ENCODE results near the gene LENG8. TPM values are rescaled to one million over a fixed set of nuclear protein-coding genes. Genes with fewer than 3 reads are reported as not detected.

Gene LENG8
- total and polyA plus RNA-seq, 2 of the 4 experiments (the other 2 are of a cell fraction): 21.1 to 93.9 TPM

DNA sequence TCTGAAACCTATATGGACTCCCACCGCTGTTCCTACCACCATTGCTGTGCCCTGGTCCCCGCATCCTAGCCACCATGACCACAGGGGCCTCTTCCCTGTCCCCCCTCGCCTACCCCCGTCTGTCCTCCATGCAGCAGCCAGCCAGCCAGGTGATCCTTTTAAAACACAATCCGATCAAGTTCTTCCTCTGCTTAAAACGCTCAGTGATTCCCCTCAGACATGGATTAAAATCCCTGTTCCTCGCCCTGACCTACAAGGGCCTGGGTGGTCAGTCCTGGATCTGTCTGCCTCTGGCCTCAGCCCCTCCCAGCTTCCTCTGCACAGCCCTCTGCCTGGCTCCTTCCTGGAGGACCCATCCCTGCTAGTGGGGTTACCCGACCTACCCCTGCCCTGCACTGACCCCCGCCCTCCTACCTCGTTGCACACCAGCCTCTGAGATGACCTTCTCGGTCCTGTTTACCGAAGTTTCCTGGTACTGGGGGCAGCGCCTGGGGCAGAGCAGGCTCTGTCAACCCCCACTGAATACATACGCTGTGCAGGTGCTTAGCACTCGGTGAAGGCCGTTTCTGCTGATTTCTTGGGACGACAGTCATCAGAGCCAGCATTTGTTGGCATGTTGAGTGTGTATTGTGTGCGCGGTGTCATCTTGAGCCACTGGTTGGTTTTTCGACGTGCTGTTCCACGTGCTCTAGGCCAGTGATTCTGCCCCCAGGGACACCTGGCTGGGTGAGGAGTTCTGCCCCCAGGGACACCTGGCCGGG lies 14.7 kb upstream of the LENG8 start:
- H3K27ac ChIP-seq (ENCODE audit: insufficient read depth, low read length): no peak overlapping the region
- H3K4ac ChIP-seq (ENCODE audit: low read depth, low read length): no peak overlapping the region
- H3K27me3 ChIP-seq (ENCODE audit: control insufficient read depth, insufficient read depth, low read length): peaks cover 7% of the 10 kb centered on the region; the same call in 1 of the 2 replicates
- H3K9me3 ChIP-seq (ENCODE audit: control insufficient read depth, insufficient read depth, low read length): no peaks in the 10 kb centered on the region
- TF ChIP-seq RAD21 (IDR thresholded peaks at IDR 0.05; ENCODE audit: low read length) (no peak), RFX5 (IDR thresholded peaks at IDR 0.05; ENCODE audit: low read depth, low read length) (no peak), CHD1 (IDR thresholded peaks at IDR 0.05; ENCODE audit: low read depth, low read length) (no peak), MAFK (IDR thresholded peaks at IDR 0.05; ENCODE audit: low read depth, low read length) (no peak), POLR2A (IDR thresholded peaks at IDR 0.05; ENCODE audit: low read depth, low read length) (no peak), CEBPB (IDR thresholded peaks at IDR 0.05; ENCODE audit: low read depth, low read length) (no peak), BHLHE40 (IDR thresholded peaks at IDR 0.05; ENCODE audit: low read depth, low read length) (no peak), NFE2L2 (IDR thresholded peaks at IDR 0.05; ENCODE audit: low read depth, low read length) (no peak), FOS (IDR thresholded peaks at IDR 0.05; ENCODE audit: low read depth, low read length) (no peak), MXI1 (IDR thresholded peaks at IDR 0.05; ENCODE audit: borderline replicate concordance, low read depth, low read length) (no peak), RCOR1 (IDR thresholded peaks at IDR 0.05; ENCODE audit: insufficient replicate concordance, low read length) (no peak)
- TF ChIP-seq, protein P1, sequence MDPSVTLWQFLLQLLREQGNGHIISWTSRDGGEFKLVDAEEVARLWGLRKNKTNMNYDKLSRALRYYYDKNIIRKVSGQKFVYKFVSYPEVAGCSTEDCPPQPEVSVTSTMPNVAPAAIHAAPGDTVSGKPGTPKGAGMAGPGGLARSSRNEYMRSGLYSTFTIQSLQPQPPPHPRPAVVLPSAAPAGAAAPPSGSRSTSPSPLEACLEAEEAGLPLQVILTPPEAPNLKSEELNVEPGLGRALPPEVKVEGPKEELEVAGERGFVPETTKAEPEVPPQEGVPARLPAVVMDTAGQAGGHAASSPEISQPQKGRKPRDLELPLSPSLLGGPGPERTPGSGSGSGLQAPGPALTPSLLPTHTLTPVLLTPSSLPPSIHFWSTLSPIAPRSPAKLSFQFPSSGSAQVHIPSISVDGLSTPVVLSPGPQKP (IDR thresholded peaks at IDR 0.05; ENCODE audit: borderline replicate concordance, low read depth, low read length): no peak
- TF ChIP-seq, protein P2, sequence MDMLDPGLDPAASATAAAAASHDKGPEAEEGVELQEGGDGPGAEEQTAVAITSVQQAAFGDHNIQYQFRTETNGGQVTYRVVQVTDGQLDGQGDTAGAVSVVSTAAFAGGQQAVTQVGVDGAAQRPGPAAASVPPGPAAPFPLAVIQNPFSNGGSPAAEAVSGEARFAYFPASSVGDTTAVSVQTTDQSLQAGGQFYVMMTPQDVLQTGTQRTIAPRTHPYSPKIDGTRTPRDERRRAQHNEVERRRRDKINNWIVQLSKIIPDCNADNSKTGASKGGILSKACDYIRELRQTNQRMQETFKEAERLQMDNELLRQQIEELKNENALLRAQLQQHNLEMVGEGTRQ (IDR thresholded peaks at IDR 0.05; ENCODE audit: low read depth, low read length): no peak
- BruUV-seq (replicated peaks): no TSS peak
- dilution Hi-C loops (cut with HindIII; ENCODE audit: low sequenced_read_pairs, unreplicated experiment): no loop called here
- H2AK9ac ChIP-seq (replicated peaks; ENCODE audit: low read depth, low read length, poor library complexity): no peak overlapping the region
- H4K8ac ChIP-seq (ENCODE audit: low read depth in 2 of 2, low read length in 2 of 2): no peak overlapping the region
- intact Hi-C loops (cut with micrococcal nuclease): no loop called here
- ChIA-PET CTCF (no interaction called here), POLR2A (ENCODE audit: unreplicated experiment) (no interaction called here)
- H3K79me1 ChIP-seq (ENCODE audit: low read depth in 1 of 2, low read length in 2 of 2): peaks cover 9 to 13% of the 10 kb centered on the region in 2 experiments; a peak in 3 of 4 replicates
- no peak overlapping the region for H2AFZ ChIP-seq (replicated peaks; ENCODE audit: low read length, poor library complexity)
- DNase-seq (no peak), ATAC-seq (ENCODE audit: low read depth) (no peak)
- no peak overlapping the region for H3K56ac ChIP-seq (ENCODE audit: extremely low read depth, insufficient read depth, low read length)
- peaks cover 4% of the 10 kb centered on the region; the same call in 1 of the 2 replicates for H3K36me3 ChIP-seq (ENCODE audit: control insufficient read depth, insufficient read depth, low read length)
- H3K4me3 ChIP-seq (ENCODE audit: insufficient read depth, low read depth, low read length): no peak overlapping the region
- 0 out of 2 replicates have a peak, but pooled peaks cover 2% of the 10 kb centered on the region for H3K4me1 ChIP-seq (ENCODE audit: control insufficient read depth, insufficient read depth, low read length)
- no peak overlapping the region for H3K18ac ChIP-seq (ENCODE audit: low read depth, low read length)
- no peak overlapping the region for H4K5ac ChIP-seq (ENCODE audit: low read depth, low read length)
- no peak overlapping the region for H2BK120ac ChIP-seq (ENCODE audit: low read depth, low read length)
- no peak overlapping the region for H3K4me2 ChIP-seq (ENCODE audit: low read depth, low read length)
- no peak overlapping the region for H3K23ac ChIP-seq (ENCODE audit: low read depth, low read length)
- peaks cover 6% of the 10 kb centered on the region; the same call in 1 of the 2 replicates for H3K9me1 ChIP-seq (ENCODE audit: insufficient read depth, low read length)
- no peak overlapping the region for H2BK20ac ChIP-seq (ENCODE audit: low read depth, low read length)
- 92% methylated on average over 6 of the region's 23 CpGs; no CpG with 5 or more reads in 1 of the 2 experiments for WGBS, 2 experiments (ENCODE audit: extremely low coverage in 2 of 2, insufficient read length in 1 of 2)
- H4K91ac ChIP-seq (ENCODE audit: insufficient read depth, low read depth, low read length): no peak overlapping the region
- H4K20me1 ChIP-seq (ENCODE audit: insufficient read depth, low read length): peaks cover 13% of the 10 kb centered on the region
- H2AK5ac ChIP-seq (ENCODE audit: low read depth, low read length): no peak overlapping the region
- H3K14ac ChIP-seq (replicated peaks; ENCODE audit: low read depth, low read length): no peak overlapping the region
- in situ Hi-C loops (cut with MboI; ENCODE audit: low sequenced_read_pairs): no loop called here
- no peak overlapping the region for H2BK15ac ChIP-seq (ENCODE audit: low read depth, low read length)
- no peak overlapping the region for H3K9ac ChIP-seq (ENCODE audit: low read depth, low read length)
- H2BK5ac ChIP-seq (ENCODE audit: low read depth, low read length, poor library complexity, severe bottlenecking): no peak overlapping the region

Measured in IMR-90 (cell line).